GM12892 (cell line): ENCODE results near the gene GPR18.
A peak's percentile ranks its signal among the peaks of the same experiment; 100 is the strongest.
"Not testable (repeated sequence)": the region's sequence is repeated elsewhere in the genome, so short reads cannot be mapped to it uniquely, and the experiment has no call there.

ENCODE experiments used
- DNase-seq: peaks from one replicate; pipeline ENCODE4 v3.0.0; 2011; ENCODE audit not compliant: insufficient read length
- FAIRE-seq: peaks from 2 replicates; lab custom pipeline; 2011; peaks lifted over from hg19 to GRCh38; lab: Jason Lieb, UNC
- POLR2A ChIP-seq: IDR thresholded peaks from 2 replicates; pipeline ENCODE4 v1.6.1; 2011; ENCODE audit warnings: low read depth, low read length, control low read depth
- POLR2AphosphoS5 ChIP-seq: IDR thresholded peaks from 2 replicates; pipeline ENCODE4 v1.6.1; 2011; ENCODE audit warnings: low read depth, low read length, control low read depth
- TAF1 ChIP-seq: IDR thresholded peaks from 2 replicates; pipeline ENCODE4 v1.6.1; 2011; ENCODE audit warnings: low read depth, mild to moderate bottlenecking, control low read depth, low read length, borderline replicate concordance

GPR18 gene

DNA sequence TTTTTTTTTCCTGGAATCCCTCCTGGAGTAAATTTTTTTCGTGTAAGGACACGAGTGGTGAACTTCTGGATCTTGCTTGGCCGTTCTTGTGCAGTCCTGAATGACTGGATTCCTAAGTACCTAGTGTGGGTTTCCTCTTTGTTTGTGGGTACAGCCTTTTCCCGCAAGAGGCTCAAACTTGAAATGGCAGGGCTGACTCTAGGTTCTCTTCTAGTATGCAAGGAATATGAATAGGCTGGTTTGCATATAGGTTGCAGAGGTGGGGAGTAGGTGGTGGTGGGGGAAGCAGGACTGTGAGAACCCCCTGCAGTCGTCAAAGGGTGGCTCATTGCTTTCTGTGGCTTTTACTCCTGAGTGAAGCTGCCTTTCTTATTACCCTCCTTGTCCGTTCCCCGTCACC lies 43.9 kb downstream of the GPR18 start:
- TF ChIP-seq TAF1 (no peak), POLR2A (no peak), POLR2AphosphoS5 (no peak)
- no peak for DNase-seq
- FAIRE-seq, result peak; percentile 88

DNA sequence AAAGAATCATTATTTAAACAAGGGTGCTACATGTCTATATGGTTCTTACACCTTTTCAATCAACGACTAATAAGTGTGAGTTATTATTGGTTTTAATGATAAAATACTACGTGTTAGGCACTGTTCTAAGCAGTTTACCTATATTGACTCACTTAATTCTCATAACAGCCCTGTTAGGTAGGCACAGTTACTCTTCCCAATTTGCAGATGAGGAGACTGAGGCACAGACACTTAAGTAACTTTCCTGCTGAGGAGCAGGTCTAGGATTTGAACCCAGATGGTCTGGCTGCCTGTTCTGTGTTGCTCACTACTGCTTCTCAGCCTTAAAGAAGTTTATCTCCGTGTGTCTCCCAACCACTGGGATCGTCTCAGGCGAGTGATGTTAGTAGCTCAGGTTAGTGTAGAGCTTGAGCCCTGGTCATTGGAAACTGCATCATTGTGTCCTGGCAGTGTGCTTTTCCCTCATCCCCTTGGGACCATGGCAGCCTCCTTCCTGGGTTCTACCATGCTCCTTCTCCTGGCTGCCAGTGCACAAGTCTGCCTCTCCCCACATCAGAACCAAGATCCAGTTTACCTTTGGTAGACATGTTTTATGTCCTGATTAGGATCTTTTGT lies 46.7 kb downstream of the GPR18 start:
- FAIRE-seq (peak; percentile 46), DNase-seq (no peak)
- TF ChIP-seq TAF1, result no peak
- no peak for TF ChIP-seq POLR2A
- no peak for TF ChIP-seq POLR2AphosphoS5

DNA sequence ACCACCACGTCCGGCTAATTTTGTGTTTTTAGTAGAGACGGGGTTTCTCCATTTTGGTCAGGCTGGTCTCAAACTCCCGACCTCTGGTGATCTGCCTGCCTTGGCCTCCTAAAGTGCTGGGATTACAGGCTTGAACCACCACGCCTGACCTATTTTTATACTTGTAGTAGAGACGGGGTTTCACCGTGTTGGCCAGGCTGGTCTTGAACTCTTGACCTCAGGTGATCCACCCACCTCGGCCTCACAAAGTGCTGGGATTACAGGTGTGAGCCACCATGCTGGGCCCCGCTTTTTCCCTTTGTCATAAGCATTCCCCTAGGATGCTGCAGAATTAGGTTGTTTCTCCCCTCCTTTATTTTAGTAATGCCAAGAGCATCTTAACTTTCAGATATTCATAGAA lies 47.6 kb downstream of the GPR18 start:
- FAIRE-seq, DNase-seq: not testable (repeated sequence)

- FAIRE-seq, result no peak
- no peak for TF ChIP-seq POLR2AphosphoS5
These were observed 49.2 kb downstream of the GPR18 start for GRCh38 chr13:99208845-99209527.

GRCh38 chr13:99208185-99208584 lies 50.0 kb downstream of the GPR18 start:
- DNase-seq (no peak), FAIRE-seq (no peak)
- TF ChIP-seq TAF1 (no peak), POLR2AphosphoS5 (no peak), POLR2A (no peak)

More at GRCh38 chr13:99208845-99209527, 49.2 kb downstream of the GPR18 start:
- DNase-seq, result no peak

DNA sequence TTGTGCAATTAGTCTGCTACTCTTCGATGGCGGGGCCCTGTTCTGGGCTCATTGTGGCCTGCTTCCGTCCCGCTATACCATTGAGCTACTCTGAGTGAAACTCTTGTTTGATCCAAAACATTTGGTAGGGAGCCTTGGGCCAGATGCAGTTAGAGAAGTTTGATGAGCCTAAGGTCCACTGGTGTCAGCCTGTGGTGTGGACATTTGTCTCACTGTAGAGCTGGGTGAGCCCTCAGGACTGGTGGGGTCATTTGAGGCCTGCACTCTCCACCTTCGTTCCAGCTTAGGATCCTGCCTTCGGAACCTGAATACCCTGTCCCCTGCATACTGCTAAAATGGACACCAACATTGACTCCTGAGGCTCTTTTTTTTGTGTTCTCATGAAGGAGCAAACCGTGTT lies 50.7 kb downstream of the GPR18 start:
- TF ChIP-seq POLR2AphosphoS5, result no peak
- no peak for FAIRE-seq

DNA sequence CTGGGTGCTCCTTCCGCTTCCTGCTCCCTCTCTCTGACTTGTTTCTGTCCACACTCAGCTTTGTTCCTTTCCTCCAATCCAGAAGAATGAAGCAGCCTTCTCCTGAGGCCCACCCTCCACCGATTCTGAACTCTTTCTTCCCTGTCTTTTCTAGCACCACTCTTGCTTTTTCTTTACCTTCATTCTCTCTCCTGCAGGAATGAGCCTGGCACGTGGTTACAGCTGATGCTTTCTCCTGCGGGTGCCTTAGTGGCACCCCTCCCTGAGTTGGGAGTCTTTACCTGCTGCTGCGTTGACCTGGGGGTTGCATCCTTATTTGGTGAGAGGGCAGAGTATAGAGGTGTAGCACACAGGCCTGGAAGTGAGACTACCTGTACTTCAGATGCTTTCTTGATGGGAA lies 51.3 kb downstream of the GPR18 start:
- FAIRE-seq, result no peak
- TF ChIP-seq POLR2A (no peak), POLR2AphosphoS5 (no peak), TAF1 (no peak)
- DNase-seq, result no peak

More for the DNA sequence above, 50.7 kb downstream of the GPR18 start:
- DNase-seq, result no peak

DNA sequence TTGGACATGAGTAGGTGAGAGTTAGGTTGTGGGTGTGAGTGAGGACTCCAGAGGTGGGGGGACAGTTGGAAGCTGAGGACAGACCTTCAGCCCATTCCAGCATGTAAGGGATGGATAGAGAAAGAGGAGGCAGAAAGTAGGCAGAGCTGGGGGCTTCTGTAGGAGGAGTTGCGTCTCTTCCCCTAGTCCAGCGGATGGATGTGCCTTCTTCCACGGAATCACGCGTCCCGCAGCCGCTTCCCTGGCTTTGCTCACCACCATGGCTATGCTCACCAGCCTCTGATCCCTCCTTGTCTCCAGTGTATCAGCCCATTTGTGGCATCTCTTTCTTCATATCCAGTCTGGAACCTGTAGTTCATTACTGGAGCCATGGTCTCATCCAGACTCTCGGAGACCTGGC lies 52.0 kb downstream of the GPR18 start:
- no peak for DNase-seq

DNA sequence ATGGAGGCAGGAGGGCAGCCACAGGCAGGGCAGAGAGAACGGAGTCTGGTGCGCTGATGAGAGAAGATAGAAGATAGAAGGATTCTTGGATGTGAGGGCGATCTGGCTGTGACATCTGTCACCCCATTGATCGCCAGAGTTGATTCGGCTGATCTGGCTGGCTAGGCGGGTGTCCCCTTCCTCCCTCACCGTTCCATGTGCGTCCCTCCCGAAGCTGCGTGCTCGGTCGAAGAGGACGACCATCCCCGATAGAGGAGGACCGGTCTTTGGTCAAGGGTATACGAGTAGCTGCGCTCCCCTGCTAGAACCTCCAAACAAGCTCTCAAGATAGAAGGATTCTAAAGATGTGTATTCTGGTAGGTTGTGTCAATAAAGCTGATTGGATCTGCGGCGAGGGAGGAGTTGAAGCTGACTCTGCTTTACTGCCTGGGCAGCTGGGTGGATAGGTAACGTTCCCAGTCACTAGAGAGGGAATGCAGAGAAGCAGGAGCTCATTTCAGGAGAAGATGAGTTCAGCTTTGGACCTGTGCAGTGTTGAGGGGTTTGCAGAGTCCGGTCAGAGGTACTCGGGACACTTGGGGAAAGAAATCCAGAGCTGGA lies 52.5 kb downstream of the GPR18 start:
- no peak for TF ChIP-seq POLR2AphosphoS5
- DNase-seq (no peak), FAIRE-seq (no peak)

More for the DNA sequence above, 52.0 kb downstream of the GPR18 start:
- TF ChIP-seq POLR2A, result no peak
- no peak for TF ChIP-seq TAF1
- TF ChIP-seq POLR2AphosphoS5, result no peak
- FAIRE-seq, result no peak
